HL-60 (cell line): ENCODE results near the gene CCT5.

Experiments used
- CTCF ChIP-seq: IDR thresholded peaks from one replicate; pipeline ENCODE4 v1.5.1; 2011; ENCODE audit warnings: low read length, control low read depth, inconsistent platforms; ENCODE audit not compliant: insufficient read depth
- POLR2AphosphoS5 ChIP-seq: IDR thresholded peaks from 2 replicates; pipeline ENCODE4 v1.6.1; 2012; ENCODE audit warnings: low read depth

- TF ChIP-seq POLR2AphosphoS5 (no peak), CTCF (no peak)
Observed at GRCh38 chr5:10289353-10289752, 39.3 kb downstream of the CCT5 start.
